ENCODE results near the gene CD38.

- TF ChIP-seq CTCF (IDR thresholded peaks at IDR 0.05) (no peak), POLR2A (IDR thresholded peaks at IDR 0.05) (no peak), POLR2AphosphoS5 (IDR thresholded peaks at IDR 0.05) (no peak)
These were observed 54.7 kb downstream of the CD38 start for GRCh38 chr4:15832523-15833451.

Measured in sigmoid colon (tissue), 4 donors.